Stimulated activated naive CD8-positive, alpha-beta T cell treated with anti-CD3 and anti-CD28 coated beads, Interleukin-15, Interleukin-2, amounts not matched to agents 100 ng/mL and 50 ng/mL, for 24 hours (primary cell): Measurements from ENCODE around the gene GBF1.

ENCODE experiments used
- H3K27ac Mint-ChIP-seq: one replicate; pipeline ENCODE4 v1.8.0; 2021; ENCODE audit warnings: mild to moderate bottlenecking, mixed read lengths
- H3K27me3 Mint-ChIP-seq: one replicate; pipeline ENCODE4 v1.8.0; 2021; ENCODE audit warnings: mixed read lengths
- H3K36me3 Mint-ChIP-seq: one replicate; pipeline ENCODE4 v1.8.0; 2021; ENCODE audit warnings: low read depth, mixed read lengths
- H3K4me1 Mint-ChIP-seq: one replicate; pipeline ENCODE4 v1.8.0; 2021; ENCODE audit warnings: low read depth, mixed read lengths
- H3K4me3 Mint-ChIP-seq: one replicate; pipeline ENCODE4 v1.8.0; 2021; ENCODE audit warnings: mild to moderate bottlenecking, mixed read lengths
- H3K9me3 Mint-ChIP-seq: one replicate; pipeline ENCODE4 v1.8.0; 2021; ENCODE audit warnings: mixed read lengths

Gene GBF1

GRCh38 chr10:102421757-102422512, 176.6 kb downstream of the GBF1 start:
- Mint-ChIP-seq H3K27ac (peak overlapping the region; percentile 90), H3K4me1 (peaks cover 49% of the 10 kb centered on the region), H3K27me3 (peaks cover 15% of the 10 kb centered on the region), H3K4me3 (peak overlapping the region; percentile 97), H3K9me3 (no peaks in the 10 kb centered on the region), H3K36me3 (peaks cover 5% of the 10 kb centered on the region)

DNA sequence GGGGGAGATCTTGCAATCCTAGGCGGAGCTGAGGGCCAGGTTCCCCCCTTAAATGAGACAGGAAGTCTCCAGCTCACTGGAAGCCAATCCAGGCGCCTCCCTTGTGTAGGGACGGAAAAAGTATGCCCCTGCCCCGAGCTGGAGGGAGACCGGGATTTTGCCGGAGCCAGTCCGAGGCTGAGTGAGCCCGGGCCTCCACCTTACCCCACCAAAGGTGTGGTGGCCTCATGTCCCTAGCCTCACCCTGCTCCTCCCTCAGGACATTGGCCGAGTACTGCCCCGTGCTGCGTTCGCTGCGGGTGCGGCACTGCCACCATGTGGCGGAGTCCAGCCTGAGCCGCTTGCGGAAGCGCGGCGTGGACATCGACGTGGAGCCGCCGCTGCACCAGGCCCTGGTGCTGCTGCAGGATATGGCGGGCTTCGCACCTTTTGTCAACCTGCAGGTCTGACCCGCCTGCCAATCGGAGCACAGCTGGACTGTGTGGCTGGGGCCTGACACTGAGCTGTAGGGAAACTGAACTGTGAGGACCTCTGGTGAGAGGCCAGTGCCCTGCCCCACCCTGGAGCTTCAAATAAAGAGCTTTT, 177.3 kb downstream of the GBF1 start:
- Mint-ChIP-seq H3K27me3 (peaks cover 8% of the 10 kb centered on the region), H3K4me3 (peak overlapping the region; percentile 97), H3K9me3 (no peaks in the 10 kb centered on the region), H3K36me3 (peaks cover 5% of the 10 kb centered on the region), H3K27ac (peak overlapping the region; percentile 52), H3K4me1 (peaks cover 56% of the 10 kb centered on the region)

DNA sequence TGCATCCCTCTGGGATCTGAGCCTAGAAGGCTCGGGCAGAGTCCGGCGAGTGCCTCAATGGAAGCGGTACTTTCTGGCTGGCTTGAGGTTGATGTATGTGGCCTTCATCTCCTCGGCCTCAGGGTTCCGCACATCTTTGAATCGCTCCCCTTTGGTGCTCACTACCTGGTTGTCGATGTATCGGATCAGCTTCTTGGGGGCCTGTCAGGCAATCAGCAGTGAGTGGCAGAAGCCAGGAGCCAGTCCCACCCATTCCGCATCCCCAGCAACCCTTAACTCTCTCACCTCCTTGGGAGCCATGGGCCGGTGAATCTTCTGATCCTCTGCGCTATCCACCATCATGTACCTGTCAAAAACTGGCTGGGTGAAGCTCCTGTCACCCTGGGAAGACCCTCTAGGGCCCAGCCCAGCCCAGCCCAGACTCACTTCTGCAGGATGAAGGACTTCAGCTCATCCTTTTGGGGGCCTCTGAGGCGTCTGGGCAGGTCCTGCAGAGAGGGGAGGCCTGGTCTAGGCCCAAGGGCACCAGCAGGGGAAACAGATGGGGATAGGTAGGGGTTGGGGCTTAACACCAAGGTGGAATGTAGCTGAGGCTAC, 178.1 kb downstream of the GBF1 start:
- H3K9me3 Mint-ChIP-seq, result no peaks in the 10 kb centered on the region

DNA sequence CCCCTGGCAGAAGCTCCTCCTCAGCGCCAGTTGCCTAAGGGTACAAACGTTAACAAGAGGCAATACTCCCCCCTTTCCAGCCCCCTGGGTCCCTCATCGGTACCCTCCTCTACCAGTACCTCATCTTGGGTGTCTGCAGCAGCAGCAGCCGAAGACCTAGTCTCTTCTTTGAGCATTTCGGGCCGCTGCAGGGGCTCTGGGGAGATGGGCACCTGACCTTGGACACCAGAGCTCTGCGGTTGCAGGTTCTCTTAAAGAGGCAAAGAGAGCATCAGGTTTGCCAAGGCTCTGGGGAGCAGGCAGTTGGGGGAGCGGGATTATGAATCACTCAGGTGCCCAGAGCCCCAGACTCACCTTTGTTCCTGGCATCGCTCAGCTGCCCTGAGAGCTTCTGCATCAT, 178.8 kb downstream of the GBF1 start:
- Mint-ChIP-seq H3K4me1 (peaks cover 53% of the 10 kb centered on the region), H3K27ac (no peak overlapping the region), H3K9me3 (no peaks in the 10 kb centered on the region), H3K27me3 (no peaks in the 10 kb centered on the region), H3K4me3 (no peak overlapping the region), H3K36me3 (peaks cover 5% of the 10 kb centered on the region)

More for the DNA sequence above, 178.1 kb downstream of the GBF1 start:
- peak overlapping the region; percentile 97 for H3K4me3 Mint-ChIP-seq
- peaks cover 55% of the 10 kb centered on the region for H3K4me1 Mint-ChIP-seq
- H3K27ac Mint-ChIP-seq, result no peak overlapping the region
- H3K27me3 Mint-ChIP-seq, result peaks cover under 1% of the 10 kb centered on the region
- peaks cover 5% of the 10 kb centered on the region for H3K36me3 Mint-ChIP-seq

DNA sequence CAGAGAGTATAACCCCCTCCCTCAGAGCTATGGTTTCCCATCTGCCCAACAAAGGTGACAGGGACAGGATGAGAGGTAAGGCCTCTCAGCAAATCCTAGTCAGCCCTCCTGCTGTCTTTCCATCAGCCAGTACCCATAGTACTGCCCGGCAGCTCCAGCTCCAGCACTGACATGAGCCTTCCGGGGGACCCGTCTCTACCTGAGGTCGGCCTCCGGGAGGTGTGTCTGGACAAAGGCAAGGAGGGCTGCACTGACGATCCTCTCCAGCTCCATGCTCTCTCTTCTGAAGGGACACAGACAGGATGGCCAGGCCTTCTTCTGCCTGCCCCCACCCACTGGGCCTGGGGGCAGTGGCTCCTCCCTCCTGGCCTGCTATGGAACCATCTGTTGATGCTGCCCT, 179.6 kb downstream of the GBF1 start:
- Mint-ChIP-seq H3K4me1 (peaks cover 45% of the 10 kb centered on the region), H3K36me3 (peaks cover 5% of the 10 kb centered on the region), H3K27ac (no peak overlapping the region), H3K27me3 (no peaks in the 10 kb centered on the region), H3K4me3 (no peak overlapping the region), H3K9me3 (no peaks in the 10 kb centered on the region)

GRCh38 chr10:102425444-102425843, 180.1 kb downstream of the GBF1 start:
- Mint-ChIP-seq H3K36me3 (peaks cover 5% of the 10 kb centered on the region), H3K27me3 (no peaks in the 10 kb centered on the region), H3K4me1 (peaks cover 40% of the 10 kb centered on the region)

GRCh38 chr10:102426803-102427287, 181.5 kb downstream of the GBF1 start:
- peak overlapping the region; percentile 72 for H3K27ac Mint-ChIP-seq
- H3K36me3 Mint-ChIP-seq, result peaks cover 10% of the 10 kb centered on the region
- peaks cover 40% of the 10 kb centered on the region for H3K4me1 Mint-ChIP-seq
- H3K27me3 Mint-ChIP-seq, result no peaks in the 10 kb centered on the region
- no peaks in the 10 kb centered on the region for H3K9me3 Mint-ChIP-seq
- H3K4me3 Mint-ChIP-seq, result no peak overlapping the region

More at GRCh38 chr10:102425444-102425843, 180.1 kb downstream of the GBF1 start:
- no peak overlapping the region for H3K27ac Mint-ChIP-seq
- H3K9me3 Mint-ChIP-seq, result no peaks in the 10 kb centered on the region
- H3K4me3 Mint-ChIP-seq, result no peak overlapping the region

DNA sequence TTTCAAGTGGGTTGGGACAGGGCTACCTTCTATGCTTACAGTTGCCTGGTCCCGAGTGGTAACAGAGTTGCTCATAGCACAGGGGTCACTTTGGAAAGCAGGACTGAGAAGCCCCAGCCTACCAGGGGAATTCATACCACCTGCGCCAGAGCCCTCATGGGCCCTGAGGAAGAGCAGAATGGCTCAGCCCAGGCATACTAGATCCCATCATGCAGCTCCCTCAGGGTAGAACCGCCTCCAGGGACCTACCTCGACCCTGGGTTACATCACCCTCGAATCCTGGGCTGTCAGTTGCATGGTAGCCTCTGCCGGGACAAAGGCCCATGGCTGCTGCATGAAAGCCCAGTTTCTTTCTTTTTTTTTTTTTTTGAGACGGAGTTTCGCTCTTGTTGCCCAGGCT, 184.1 kb downstream of the GBF1 start:
- Mint-ChIP-seq H3K27ac (no peak overlapping the region), H3K4me1 (peaks cover 42% of the 10 kb centered on the region), H3K9me3 (no peaks in the 10 kb centered on the region), H3K36me3 (peaks cover 10% of the 10 kb centered on the region), H3K27me3 (no peaks in the 10 kb centered on the region), H3K4me3 (no peak overlapping the region)

DNA sequence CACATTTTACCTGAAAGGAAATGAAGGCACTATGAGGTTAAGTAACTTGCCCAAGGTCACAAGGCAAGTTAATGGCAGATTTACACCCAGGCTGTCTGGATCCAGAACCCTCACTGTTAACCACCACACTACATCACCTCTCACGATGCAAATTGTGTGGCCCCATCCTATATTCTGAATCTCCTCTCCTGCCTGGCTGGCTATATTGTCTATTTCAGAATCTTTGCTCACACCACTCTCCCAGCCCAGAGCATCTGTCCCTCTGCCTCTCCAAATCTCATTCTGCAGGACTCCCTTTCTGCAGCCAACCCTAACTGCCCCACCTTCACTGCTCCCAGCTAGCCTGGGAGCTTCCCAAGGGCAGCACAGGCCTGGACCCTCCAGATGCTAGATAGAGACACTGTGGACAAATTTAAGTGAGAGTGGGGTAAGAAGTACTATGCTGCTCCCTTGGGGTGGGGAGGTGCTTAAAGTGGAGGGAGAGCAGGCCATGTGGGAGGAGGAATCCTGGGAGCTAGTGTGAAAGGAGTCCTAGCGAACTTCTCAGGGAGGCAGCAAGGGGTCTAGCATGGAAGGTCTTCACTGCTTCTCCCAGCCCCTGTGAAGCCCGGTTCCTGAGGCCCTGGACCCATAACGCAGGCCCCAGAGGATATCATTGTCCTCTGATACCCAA, 186.3 kb downstream of the GBF1 start:
- Mint-ChIP-seq H3K9me3 (no peaks in the 10 kb centered on the region), H3K27me3 (no peaks in the 10 kb centered on the region), H3K4me1 (peaks cover 53% of the 10 kb centered on the region), H3K36me3 (peaks cover 8% of the 10 kb centered on the region), H3K27ac (peak overlapping the region; percentile 98), H3K4me3 (peak overlapping the region; percentile 92)
